Immature natural killer cell (primary cell): ENCODE measurements around the gene RHEX. TPM values are rescaled to one million over a fixed set of nuclear protein-coding genes. Genes with fewer than 3 reads are reported as not detected.
"Not testable (repeated sequence)": the region's sequence is repeated elsewhere in the genome, so short reads cannot be mapped to it uniquely, and the experiment has no call there.

Experiments
- DNase-seq, 3 donors: peaks; one replicate each; pipeline ENCODE4 v3.0.0; 2022; ENCODE audit warnings: mixed read lengths in 1 of 3
- H3K27ac Mint-ChIP-seq, 6 donors: one replicate each; pipeline ENCODE4 v1.8.0; 2020; ENCODE audit warnings: mixed read lengths in 6 of 6, mild to moderate bottlenecking in 5 of 6, inconsistent platforms in 4 of 6, moderate library complexity in 3 of 6
- H3K27me3 Mint-ChIP-seq, 3 donors: one replicate each; pipeline ENCODE4 v1.8.0; 2020 to 2021; ENCODE audit warnings: low read depth in 3 of 3, mild to moderate bottlenecking in 3 of 3, mixed read lengths in 3 of 3, moderate library complexity in 3 of 3, inconsistent platforms in 1 of 3
- H3K36me3 Mint-ChIP-seq, 3 donors: one replicate each; pipeline ENCODE4 v1.8.0; 2020; ENCODE audit warnings: mixed read lengths in 3 of 3, inconsistent platforms in 2 of 3, mild to moderate bottlenecking in 2 of 3
- H3K4me1 Mint-ChIP-seq, 2 donors: one replicate each; pipeline ENCODE4 v1.8.0; 2020; ENCODE audit warnings: inconsistent platforms in 2 of 2, mild to moderate bottlenecking in 2 of 2, mixed read lengths in 2 of 2, moderate library complexity in 1 of 2
- H3K4me3 Mint-ChIP-seq, 5 donors: one replicate each; pipeline ENCODE4 v1.8.0; 2020; ENCODE audit warnings: mild to moderate bottlenecking in 5 of 5, mixed read lengths in 5 of 5, inconsistent platforms in 3 of 5, moderate library complexity in 3 of 5
- H3K9me3 Mint-ChIP-seq, 6 donors: one replicate each; pipeline ENCODE4 v1.8.0; 2020; ENCODE audit warnings: mild to moderate bottlenecking in 6 of 6, mixed read lengths in 6 of 6, inconsistent platforms in 4 of 6, moderate library complexity in 3 of 6
- polyA plus RNA-seq, 3 donors: library from polyadenylated mRNA; unstranded; fragments of 300-500 nt; fragmentation: Illumina TruSeq; gene quantifications; one replicate each; pipeline ENCODE4 v1.2.3, GENCODE V29; 2021

Gene RHEX
- polyA plus RNA-seq, 3 donors from 2014 or later = 1.0 TPM; not detected in 2

GRCh38 chr1:206037581-206037980 lies 15.4 kb upstream of the RHEX start:
- no peak for DNase-seq
- H3K4me1 Mint-ChIP-seq = peaks cover 0 to 12% of the 10 kb centered on the region in 2 donors
- no peak overlapping the region for H3K27ac Mint-ChIP-seq
- no peaks in the 10 kb centered on the region for H3K36me3 Mint-ChIP-seq
- no peak overlapping the region for H3K4me3 Mint-ChIP-seq
- H3K27me3 Mint-ChIP-seq = peaks cover 0 to 2% (median 0%) of the 10 kb centered on the region in 3 donors
- peaks cover 0 to 2% (median 0%) of the 10 kb centered on the region in 6 donors for H3K9me3 Mint-ChIP-seq

DNA sequence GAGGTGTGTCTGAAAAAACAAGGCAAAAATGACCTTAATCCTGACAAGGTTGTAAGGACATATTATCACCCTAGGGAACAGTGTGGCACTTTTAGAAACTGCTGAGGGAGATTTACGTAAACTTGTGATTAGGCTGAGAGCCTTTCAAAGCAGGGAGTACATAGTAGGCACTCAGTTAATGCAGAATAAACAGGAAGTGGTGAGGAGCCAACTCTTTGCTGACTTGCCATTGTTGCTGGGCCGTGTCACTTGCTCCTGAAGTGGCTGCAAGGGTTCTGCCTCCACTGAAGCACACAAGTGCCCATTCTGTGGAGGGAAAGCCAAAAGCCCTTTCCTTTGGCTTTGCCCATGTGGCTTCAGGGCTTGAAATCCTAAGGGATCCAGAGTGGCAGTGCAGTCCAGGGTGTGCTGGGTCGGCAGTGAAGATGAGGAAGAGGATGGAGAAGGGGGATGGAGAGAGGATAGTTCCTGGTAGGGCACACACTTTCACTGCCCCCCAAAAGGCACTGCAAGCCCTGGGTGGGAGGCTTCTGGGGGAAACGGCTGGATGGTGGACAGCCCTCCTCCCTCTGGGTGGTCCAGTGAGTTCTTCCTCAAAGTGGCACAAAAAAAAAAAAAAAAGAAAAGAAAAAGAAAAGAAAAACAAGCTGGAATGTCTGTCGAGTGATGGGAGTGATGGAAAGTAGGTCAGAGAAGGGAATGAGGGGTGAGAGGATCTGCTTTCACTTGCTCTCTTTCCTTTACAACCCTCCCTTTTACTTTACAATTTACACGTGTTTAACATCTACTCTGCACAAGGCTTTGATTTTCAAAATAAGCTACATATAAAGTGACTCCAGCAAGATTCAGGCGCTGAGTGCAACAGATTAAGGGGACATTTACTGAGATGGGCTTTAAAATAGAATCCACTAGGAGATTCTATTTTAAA lies 13.7 kb upstream of the RHEX start:
- Mint-ChIP-seq H3K4me1 (peaks cover 0 to 12% of the 10 kb centered on the region in 2 donors), H3K9me3 (no peaks in the 10 kb centered on the region), H3K27me3 (peaks cover 0 to 2% (median 2%) of the 10 kb centered on the region in 3 donors), H3K27ac (no peak overlapping the region), H3K36me3 (no peaks in the 10 kb centered on the region), H3K4me3 (no peak overlapping the region)
- DNase-seq = no peak

GRCh38 chr1:206040328-206040727 lies 12.6 kb upstream of the RHEX start:
- no peak for DNase-seq
- H3K36me3 Mint-ChIP-seq = no peaks in the 10 kb centered on the region
- H3K27ac Mint-ChIP-seq = peak overlapping the region in 1 of 6 donors; percentile 56
- H3K9me3 Mint-ChIP-seq = no peaks in the 10 kb centered on the region
- H3K4me1 Mint-ChIP-seq = peaks cover 0 to 6% of the 10 kb centered on the region in 2 donors
- H3K27me3 Mint-ChIP-seq = peaks cover 0 to 2% (median 0%) of the 10 kb centered on the region in 3 donors
- H3K4me3 Mint-ChIP-seq = no peak overlapping the region

- H3K27me3 Mint-ChIP-seq = peaks cover 0 to 2% (median 0%) of the 10 kb centered on the region in 3 donors
- H3K36me3 Mint-ChIP-seq = no peaks in the 10 kb centered on the region
- no peaks in the 10 kb centered on the region for H3K9me3 Mint-ChIP-seq
- peaks cover 0 to 6% of the 10 kb centered on the region in 2 donors for H3K4me1 Mint-ChIP-seq
- no peak overlapping the region for H3K27ac Mint-ChIP-seq
- no peak overlapping the region for H3K4me3 Mint-ChIP-seq
- DNase-seq = no peak
Observed at GRCh38 chr1:206041640-206042039, 11.3 kb upstream of the RHEX start.

GRCh38 chr1:206047271-206047670 lies 5.7 kb upstream of the RHEX start:
- no peak for DNase-seq
- no peaks in the 10 kb centered on the region for H3K9me3 Mint-ChIP-seq
- H3K4me3 Mint-ChIP-seq = no peak overlapping the region
- peaks cover 0 to 7% (median 2%) of the 10 kb centered on the region in 3 donors for H3K27me3 Mint-ChIP-seq
- no peak overlapping the region for H3K27ac Mint-ChIP-seq
- H3K36me3 Mint-ChIP-seq = no peaks in the 10 kb centered on the region
- H3K4me1 Mint-ChIP-seq = no peaks in the 10 kb centered on the region

- Mint-ChIP-seq H3K36me3 (no peaks in the 10 kb centered on the region), H3K27ac (no peak overlapping the region), H3K4me1 (peaks cover 5 to 8% of the 10 kb centered on the region in 2 donors), H3K9me3 (no peaks in the 10 kb centered on the region), H3K27me3 (peaks cover 0 to 7% (median 2%) of the 10 kb centered on the region in 3 donors), H3K4me3 (no peak overlapping the region)
- no peak for DNase-seq
Observed at GRCh38 chr1:206048582-206048981, 4.4 kb upstream of the RHEX start.

GRCh38 chr1:206049293-206049692 lies 3.7 kb upstream of the RHEX start:
- H3K27ac Mint-ChIP-seq = no peak overlapping the region

GRCh38 chr1:206049919-206050600 lies 2.9 kb upstream of the RHEX start:
- Mint-ChIP-seq H3K27me3 (peaks cover 0 to 7% (median 0%) of the 10 kb centered on the region in 3 donors), H3K4me3 (no peak overlapping the region), H3K4me1 (peaks cover 5 to 8% of the 10 kb centered on the region in 2 donors), H3K27ac (no peak overlapping the region), H3K36me3 (no peaks in the 10 kb centered on the region), H3K9me3 (no peaks in the 10 kb centered on the region)
- no peak for DNase-seq

More at GRCh38 chr1:206049293-206049692, 3.7 kb upstream of the RHEX start:
- no peaks in the 10 kb centered on the region for H3K9me3 Mint-ChIP-seq
- H3K36me3 Mint-ChIP-seq = no peaks in the 10 kb centered on the region
- DNase-seq = no peak
- peaks cover 0 to 7% (median 0%) of the 10 kb centered on the region in 3 donors for H3K27me3 Mint-ChIP-seq
- H3K4me3 Mint-ChIP-seq = no peak overlapping the region
- peaks cover 5 to 8% of the 10 kb centered on the region in 2 donors for H3K4me1 Mint-ChIP-seq

DNA sequence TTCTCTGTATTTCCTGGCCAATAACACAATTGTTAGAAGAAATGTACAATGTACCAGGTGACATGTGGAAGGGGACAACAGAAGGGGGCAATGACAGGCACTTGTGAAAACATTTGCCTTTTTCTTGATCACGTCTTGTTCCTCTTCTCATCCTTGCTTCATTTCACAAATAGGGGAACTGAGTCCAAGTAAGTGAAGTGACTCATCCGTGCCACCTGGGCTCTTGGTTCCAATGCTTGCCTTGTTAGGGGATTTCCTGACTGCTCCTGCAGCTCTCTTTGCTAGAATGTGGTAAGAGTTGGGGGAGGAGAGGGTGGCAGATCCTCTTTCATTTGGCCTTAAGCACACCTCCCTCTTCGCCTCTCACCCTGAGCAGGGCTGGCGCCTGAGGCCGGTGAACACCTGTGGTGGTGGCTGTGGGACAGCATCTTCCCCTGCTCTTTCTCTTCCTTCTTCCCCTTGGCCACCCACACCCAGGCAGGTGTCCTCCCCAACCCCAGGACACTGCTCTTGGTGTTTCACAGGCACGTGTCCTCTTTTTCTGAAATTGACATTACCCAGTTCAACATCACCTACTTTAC lies 2.2 kb upstream of the RHEX start:
- no peaks in the 10 kb centered on the region for H3K9me3 Mint-ChIP-seq
- no peak overlapping the region for H3K4me3 Mint-ChIP-seq
- H3K27me3 Mint-ChIP-seq = peaks cover 0 to 7% (median 0%) of the 10 kb centered on the region in 3 donors
- peaks cover 5 to 8% of the 10 kb centered on the region in 2 donors for H3K4me1 Mint-ChIP-seq
- H3K36me3 Mint-ChIP-seq = no peaks in the 10 kb centered on the region
- H3K27ac Mint-ChIP-seq = peak overlapping the region in 1 of 6 donors; percentile 1
- peak in 1 of 3 donors; percentile 15 for DNase-seq

- not testable (repeated sequence) for H3K36me3 Mint-ChIP-seq, DNase-seq, H3K27me3 Mint-ChIP-seq, H3K4me3 Mint-ChIP-seq, H3K27ac Mint-ChIP-seq, H3K4me1 Mint-ChIP-seq, H3K9me3 Mint-ChIP-seq
Observed at GRCh38 chr1:206052231-206052865, 625 bp upstream of the RHEX start.

- not testable (repeated sequence) for H3K4me1 Mint-ChIP-seq, H3K9me3 Mint-ChIP-seq, DNase-seq, H3K27ac Mint-ChIP-seq, H3K4me3 Mint-ChIP-seq, H3K36me3 Mint-ChIP-seq, H3K27me3 Mint-ChIP-seq
Observed at GRCh38 chr1:206053616-206054015, 643 bp downstream of the RHEX start.

GRCh38 chr1:206055069-206055625 lies 2.2 kb downstream of the RHEX start:
- not testable (repeated sequence) for H3K4me3 Mint-ChIP-seq, H3K36me3 Mint-ChIP-seq, DNase-seq, H3K27me3 Mint-ChIP-seq, H3K4me1 Mint-ChIP-seq, H3K27ac Mint-ChIP-seq, H3K9me3 Mint-ChIP-seq

- H3K9me3 Mint-ChIP-seq, H3K27ac Mint-ChIP-seq, H3K27me3 Mint-ChIP-seq, DNase-seq, H3K4me1 Mint-ChIP-seq, H3K4me3 Mint-ChIP-seq, H3K36me3 Mint-ChIP-seq: not testable (repeated sequence)
Observed at GRCh38 chr1:206055639-206056323, 2.8 kb downstream of the RHEX start.
